GM19438 (cell line): Measurements from ENCODE around the gene CLCA4.

Source experiments
- ATAC-seq: cut with Tn5 transposase; IDR thresholded peaks from one replicate; pipeline ENCODE4 v1.9.1; 2021; ENCODE audit warnings: low read depth; ENCODE audit not compliant: unreplicated experiment

The CLCA4 gene

GRCh38 chr1:86523670-86524354 is 23.1 kb upstream of the CLCA4 start:
- ATAC-seq = no peak

GRCh38 chr1:86527306-86527705 is 19.6 kb upstream of the CLCA4 start:
- no peak for ATAC-seq

- ATAC-seq = no peak
Observed at GRCh38 chr1:86530211-86530845, 16.6 kb upstream of the CLCA4 start.

- ATAC-seq = no peak
Observed at GRCh38 chr1:86537928-86538695, 8.8 kb upstream of the CLCA4 start.

GRCh38 chr1:86538775-86539174 is 8.1 kb upstream of the CLCA4 start:
- no peak for ATAC-seq

GRCh38 chr1:86541859-86542258 is 5.0 kb upstream of the CLCA4 start:
- ATAC-seq = no peak

GRCh38 chr1:86542631-86543030 is 4.2 kb upstream of the CLCA4 start:
- ATAC-seq = no peak

GRCh38 chr1:86548839-86549238 is 2.0 kb downstream of the CLCA4 start:
- ATAC-seq = no peak

GRCh38 chr1:86551305-86551704 is 4.4 kb downstream of the CLCA4 start:
- no peak for ATAC-seq

GRCh38 chr1:86552376-86552775 is 5.5 kb downstream of the CLCA4 start:
- no peak for ATAC-seq

- no peak for ATAC-seq
Observed at GRCh38 chr1:86557739-86558138, 10.9 kb downstream of the CLCA4 start.

GRCh38 chr1:86563849-86564248 is 17.0 kb downstream of the CLCA4 start:
- no peak for ATAC-seq

GRCh38 chr1:86567341-86567740 is 20.5 kb downstream of the CLCA4 start:
- ATAC-seq = no peak

- ATAC-seq = no peak
Observed at GRCh38 chr1:86567878-86568277, 21.0 kb downstream of the CLCA4 start.

GRCh38 chr1:86573763-86574484 is 27.0 kb downstream of the CLCA4 start:
- no peak for ATAC-seq

- ATAC-seq = no peak
Observed at GRCh38 chr1:86581231-86581630, 34.4 kb downstream of the CLCA4 start.

- ATAC-seq = no peak
Observed at GRCh38 chr1:86582161-86582560, 35.3 kb downstream of the CLCA4 start.

- no peak for ATAC-seq
Observed at GRCh38 chr1:86583032-86583431, 36.2 kb downstream of the CLCA4 start.

- ATAC-seq = no peak
Observed at GRCh38 chr1:86583593-86583992, 36.7 kb downstream of the CLCA4 start.

- ATAC-seq = no peak
Observed at GRCh38 chr1:86594284-86594770, 47.4 kb downstream of the CLCA4 start.

- ATAC-seq = no peak
Observed at GRCh38 chr1:86596224-86596623, 49.3 kb downstream of the CLCA4 start.
